Adrenal gland (tissue), 5 donors: ENCODE data around the gene AGBL3.

Experiments used
- POLR2A ChIP-seq, 2 donors: fragments of 450-650 bp; IDR thresholded peaks; one replicate each; pipeline ENCODE4 v1.6.1; 2017; ENCODE audit warnings: antibody characterized with exemption in 2 of 2, mild to moderate bottlenecking in 2 of 2, moderate library complexity in 1 of 2
- TF ChIP-seq, protein P1 (sequence below), 6 experiments: fragments of 450-650 bp in 4 of 6; fragments of 200-600 bp in 2 of 6; sonication (generic) in 1 of 6; IDR thresholded peaks; 1 replicate in 5 of 6; 2 replicates in 1 of 6; pipeline versions ENCODE4 v1.5.1 to v1.8.0; 2016 to 2021; ENCODE audit warnings: antibody characterized with exemption in 6 of 6, mild to moderate bottlenecking in 2 of 6, moderate library complexity in 1 of 6
- donor health status: DM: no; HTN: no; CAD: no.

GRCh38 chr7:135167365-135167917 lies 181.1 kb downstream of the AGBL3 start:
- TF ChIP-seq, protein P1, sequence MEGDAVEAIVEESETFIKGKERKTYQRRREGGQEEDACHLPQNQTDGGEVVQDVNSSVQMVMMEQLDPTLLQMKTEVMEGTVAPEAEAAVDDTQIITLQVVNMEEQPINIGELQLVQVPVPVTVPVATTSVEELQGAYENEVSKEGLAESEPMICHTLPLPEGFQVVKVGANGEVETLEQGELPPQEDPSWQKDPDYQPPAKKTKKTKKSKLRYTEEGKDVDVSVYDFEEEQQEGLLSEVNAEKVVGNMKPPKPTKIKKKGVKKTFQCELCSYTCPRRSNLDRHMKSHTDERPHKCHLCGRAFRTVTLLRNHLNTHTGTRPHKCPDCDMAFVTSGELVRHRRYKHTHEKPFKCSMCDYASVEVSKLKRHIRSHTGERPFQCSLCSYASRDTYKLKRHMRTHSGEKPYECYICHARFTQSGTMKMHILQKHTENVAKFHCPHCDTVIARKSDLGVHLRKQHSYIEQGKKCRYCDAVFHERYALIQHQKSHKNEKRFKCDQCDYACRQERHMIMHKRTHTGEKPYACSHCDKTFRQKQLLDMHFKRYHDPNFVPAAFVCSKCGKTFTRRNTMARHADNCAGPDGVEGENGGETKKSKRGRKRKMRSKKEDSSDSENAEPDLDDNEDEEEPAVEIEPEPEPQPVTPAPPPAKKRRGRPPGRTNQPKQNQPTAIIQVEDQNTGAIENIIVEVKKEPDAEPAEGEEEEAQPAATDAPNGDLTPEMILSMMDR (IDR thresholded peaks at IDR 0.05) = no peak
- no peak for TF ChIP-seq POLR2A (IDR thresholded peaks at IDR 0.05)
